HG03469 (cell line): ENCODE data around the gene CYP51A1.
"Not testable (repeated sequence)": the region's sequence is repeated elsewhere in the genome, so short reads cannot be mapped to it uniquely, and the experiment has no call there.

Source experiments
- ATAC-seq: cut with Tn5 transposase; IDR thresholded peaks from one replicate; pipeline ENCODE4 v1.9.1; 2021; ENCODE audit warnings: mild to moderate bottlenecking, moderate library complexity, moderate number of reproducible peaks; ENCODE audit not compliant: unreplicated experiment

Gene CYP51A1

GRCh38 chr7:92134271-92135051 is at the start of gene CYP51A1:
CYP51A1 (minus strand) TSS chr7:92134477; CDS start chr7:92134364, 113 bp downstream.
- ATAC-seq = peak; percentile 85

- ATAC-seq = peak; percentile 96
These were observed 44.9 kb upstream of the CYP51A1 start, which contains the start of gene LRRD1 for GRCh38 chr7:92178928-92179924. LRRD1 (minus strand) TSS chr7:92179142; CDS start chr7:92165202, 13,940 bp downstream.

- no peak for ATAC-seq
These were observed 43.1 kb upstream of the CYP51A1 start for GRCh38 chr7:92177362-92177761.

GRCh38 chr7:92169529-92169928 is 35.3 kb upstream of the CYP51A1 start:
- ATAC-seq = not testable (repeated sequence)

- no peak for ATAC-seq
These were observed 27.0 kb upstream of the CYP51A1 start for GRCh38 chr7:92161271-92161670.

- no peak for ATAC-seq
These were observed 24.6 kb upstream of the CYP51A1 start for GRCh38 chr7:92158660-92159575.

GRCh38 chr7:92156990-92157389 is 22.7 kb upstream of the CYP51A1 start:
- ATAC-seq = no peak

GRCh38 chr7:92155108-92155739 is 20.9 kb upstream of the CYP51A1 start:
- no peak for ATAC-seq

- ATAC-seq = no peak
These were observed 16.3 kb upstream of the CYP51A1 start for GRCh38 chr7:92150450-92151017.

- no peak for ATAC-seq
These were observed 15.5 kb upstream of the CYP51A1 start for GRCh38 chr7:92149736-92150239.

- not testable (repeated sequence) for ATAC-seq
These were observed 9.1 kb upstream of the CYP51A1 start for GRCh38 chr7:92143192-92143880.

- not testable (repeated sequence) for ATAC-seq
These were observed 8.5 kb upstream of the CYP51A1 start for GRCh38 chr7:92142791-92143190.

- ATAC-seq = no peak
These were observed 6.9 kb upstream of the CYP51A1 start for GRCh38 chr7:92141161-92141560.

- no peak for ATAC-seq
These were observed 3.3 kb upstream of the CYP51A1 start for GRCh38 chr7:92137557-92137956.

- no peak for ATAC-seq
These were observed 994 bp upstream of the CYP51A1 start for GRCh38 chr7:92135052-92135889.

GRCh38 chr7:92133737-92134270 is 473 bp downstream of the CYP51A1 start:
- peak; percentile 9 for ATAC-seq

- peak; percentile 19 for ATAC-seq
These were observed 1.0 kb downstream of the CYP51A1 start for GRCh38 chr7:92133133-92133736.
